IPS-18a (cell line): ENCODE results near the gene NUP153.
"Not testable (repeated sequence)": the region's sequence is repeated elsewhere in the genome, so short reads cannot be mapped to it uniquely, and the experiment has no call there.

Source experiments
- H3K27ac ChIP-seq: one replicate; pipeline ENCODE4 v1.5.1; 2013; ENCODE audit warnings: low read length
- H3K27me3 ChIP-seq: one replicate; pipeline ENCODE4 v1.6.1; 2013; ENCODE audit warnings: mild to moderate bottlenecking, low read length; ENCODE audit not compliant: control insufficient read depth, insufficient read depth
- H3K36me3 ChIP-seq: one replicate; pipeline ENCODE4 v1.6.1; 2013; ENCODE audit warnings: low read depth, low read length; ENCODE audit not compliant: control insufficient read depth
- H3K4me1 ChIP-seq: one replicate; pipeline ENCODE4 v1.6.1; 2013; ENCODE audit warnings: low read depth, low read length; ENCODE audit not compliant: control insufficient read depth
- H3K4me3 ChIP-seq: one replicate; pipeline ENCODE4 v1.5.1; 2013; ENCODE audit warnings: low read length
- H3K9ac ChIP-seq: one replicate; pipeline ENCODE4 v1.6.1; 2013; ENCODE audit warnings: mild to moderate bottlenecking, low read length, moderate library complexity
- H3K9me3 ChIP-seq: one replicate; pipeline ENCODE4 v1.6.1; 2013; ENCODE audit warnings: low read depth, low read length; ENCODE audit not compliant: control insufficient read depth

Gene NUP153

GRCh38 chr6:17706580-17707370 lies at the start of gene NUP153:
Gene NUP153, minus strand, starts transcription at chr6:17706925. Its CDS starts 538 bp downstream, at chr6:17706387.
- H3K4me1 ChIP-seq = peaks cover 12% of the 10 kb centered on the region
- H3K9me3 ChIP-seq = no peaks in the 10 kb centered on the region
- H3K27me3 ChIP-seq = no peaks in the 10 kb centered on the region
- peak within 1 kb of the TSS; percentile 98 for H3K27ac ChIP-seq
- H3K36me3 ChIP-seq = no peaks in the 10 kb centered on the region
- H3K4me3 ChIP-seq = peak within 1 kb of the TSS; percentile 97
- H3K9ac ChIP-seq = peak within 1 kb of the TSS; percentile 100

- H3K4me3 ChIP-seq = no peak overlapping the region
- H3K9ac ChIP-seq = no peak overlapping the region
- H3K27ac ChIP-seq = no peak overlapping the region
- H3K9me3 ChIP-seq = no peaks in the 10 kb centered on the region
- peaks cover 7% of the 10 kb centered on the region for H3K36me3 ChIP-seq
- H3K27me3 ChIP-seq = no peaks in the 10 kb centered on the region
- H3K4me1 ChIP-seq = no peaks in the 10 kb centered on the region
These were observed 47.5 kb upstream of the NUP153 start for GRCh38 chr6:17754254-17754653.

- not testable (repeated sequence) for H3K27ac ChIP-seq, H3K9me3 ChIP-seq, H3K4me3 ChIP-seq, H3K4me1 ChIP-seq, H3K36me3 ChIP-seq, H3K9ac ChIP-seq, H3K27me3 ChIP-seq
These were observed 38.6 kb upstream of the NUP153 start for GRCh38 chr6:17745324-17745723.

GRCh38 chr6:17744757-17745308 lies 38.1 kb upstream of the NUP153 start:
- H3K27ac ChIP-seq, H3K36me3 ChIP-seq, H3K4me3 ChIP-seq, H3K9me3 ChIP-seq, H3K27me3 ChIP-seq, H3K4me1 ChIP-seq, H3K9ac ChIP-seq: not testable (repeated sequence)

- no peaks in the 10 kb centered on the region for H3K36me3 ChIP-seq
- no peaks in the 10 kb centered on the region for H3K4me1 ChIP-seq
- no peaks in the 10 kb centered on the region for H3K27me3 ChIP-seq
- no peak overlapping the region for H3K9ac ChIP-seq
- H3K9me3 ChIP-seq = no peaks in the 10 kb centered on the region
- H3K27ac ChIP-seq = no peak overlapping the region
- no peak overlapping the region for H3K4me3 ChIP-seq
These were observed 37.5 kb upstream of the NUP153 start for GRCh38 chr6:17744019-17744756.

GRCh38 chr6:17741507-17741906 lies 34.8 kb upstream of the NUP153 start:
- H3K4me3 ChIP-seq = no peak overlapping the region

GRCh38 chr6:17740559-17741220 lies 34.0 kb upstream of the NUP153 start:
- H3K27ac ChIP-seq = no peak overlapping the region
- H3K9ac ChIP-seq = no peak overlapping the region
- no peak overlapping the region for H3K4me3 ChIP-seq
- no peaks in the 10 kb centered on the region for H3K4me1 ChIP-seq
- H3K36me3 ChIP-seq = no peaks in the 10 kb centered on the region
- no peaks in the 10 kb centered on the region for H3K27me3 ChIP-seq
- H3K9me3 ChIP-seq = peaks cover 7% of the 10 kb centered on the region

More at GRCh38 chr6:17741507-17741906, 34.8 kb upstream of the NUP153 start:
- Histone ChIP-seq H3K4me1 (no peaks in the 10 kb centered on the region), H3K27ac (no peak overlapping the region), H3K27me3 (no peaks in the 10 kb centered on the region), H3K9me3 (peaks cover 6% of the 10 kb centered on the region), H3K36me3 (no peaks in the 10 kb centered on the region), H3K9ac (no peak overlapping the region)

- no peak overlapping the region for H3K9ac ChIP-seq
- no peak overlapping the region for H3K4me3 ChIP-seq
- H3K36me3 ChIP-seq = no peaks in the 10 kb centered on the region
- no peak overlapping the region for H3K27ac ChIP-seq
- H3K27me3 ChIP-seq = no peaks in the 10 kb centered on the region
- peaks cover 7% of the 10 kb centered on the region for H3K9me3 ChIP-seq
- no peaks in the 10 kb centered on the region for H3K4me1 ChIP-seq
These were observed 31.1 kb upstream of the NUP153 start for GRCh38 chr6:17737704-17738252.

- not testable (repeated sequence) for H3K27me3 ChIP-seq, H3K4me1 ChIP-seq, H3K9ac ChIP-seq, H3K9me3 ChIP-seq, H3K4me3 ChIP-seq, H3K27ac ChIP-seq, H3K36me3 ChIP-seq
These were observed 28.6 kb upstream of the NUP153 start for GRCh38 chr6:17735311-17735710.

GRCh38 chr6:17730078-17730704 lies 23.5 kb upstream of the NUP153 start:
- no peaks in the 10 kb centered on the region for H3K4me1 ChIP-seq
- H3K9ac ChIP-seq = no peak overlapping the region
- no peak overlapping the region for H3K27ac ChIP-seq
- H3K9me3 ChIP-seq = no peaks in the 10 kb centered on the region
- no peaks in the 10 kb centered on the region for H3K27me3 ChIP-seq
- no peaks in the 10 kb centered on the region for H3K36me3 ChIP-seq
- H3K4me3 ChIP-seq = no peak overlapping the region
